CD4-positive, alpha-beta T cell treated with Interleukin-21 for 1 hour (primary cell): ENCODE measurements around the gene DNAJC7.
"Not testable (repeated sequence)": the region's sequence is repeated elsewhere in the genome, so short reads cannot be mapped to it uniquely, and the experiment has no call there.

Source experiments
- DNase-seq: peaks from one replicate; pipeline ENCODE4 v3.0.0-alpha.2; 2020

The DNAJC7 gene

GRCh38 chr17:42010898-42011516, 6.2 kb downstream of the DNAJC7 start:
- DNase-seq: peak; percentile 18

GRCh38 chr17:42010266-42010680, 7.0 kb downstream of the DNAJC7 start:
- DNase-seq: not testable (repeated sequence)

GRCh38 chr17:42009170-42009569, 8.1 kb downstream of the DNAJC7 start:
- no peak for DNase-seq

GRCh38 chr17:42005166-42005565, 12.1 kb downstream of the DNAJC7 start:
- no peak for DNase-seq

GRCh38 chr17:42002792-42003301, 14.4 kb downstream of the DNAJC7 start:
- no peak for DNase-seq

- DNase-seq: no peak
These were observed 15.0 kb downstream of the DNAJC7 start for GRCh38 chr17:42002175-42002791.

- DNase-seq: no peak
These were observed 15.5 kb downstream of the DNAJC7 start for GRCh38 chr17:42001729-42002128.

- no peak for DNase-seq
These were observed 16.7 kb downstream of the DNAJC7 start for GRCh38 chr17:42000413-42001133.

- DNase-seq: no peak
These were observed 18.7 kb downstream of the DNAJC7 start for GRCh38 chr17:41998497-41998896.

GRCh38 chr17:41996855-41997164, 20.4 kb downstream of the DNAJC7 start:
- no peak for DNase-seq

GRCh38 chr17:41992576-41992975, 24.7 kb downstream of the DNAJC7 start:
- DNase-seq: no peak

GRCh38 chr17:41989702-41990419, 27.4 kb downstream of the DNAJC7 start:
- DNase-seq: no peak

- no peak for DNase-seq
These were observed 28.8 kb downstream of the DNAJC7 start for GRCh38 chr17:41988418-41988817.

GRCh38 chr17:41987642-41988041, 29.6 kb downstream of the DNAJC7 start:
- DNase-seq: no peak

- no peak for DNase-seq
These were observed 30.6 kb downstream of the DNAJC7 start for GRCh38 chr17:41986634-41987033.

GRCh38 chr17:41985919-41986318, 31.3 kb downstream of the DNAJC7 start:
- DNase-seq: no peak

- no peak for DNase-seq
These were observed 32.8 kb downstream of the DNAJC7 start for GRCh38 chr17:41984454-41984853.

GRCh38 chr17:41982026-41982760, 35.0 kb downstream of the DNAJC7 start:
- DNase-seq: no peak

GRCh38 chr17:41977991-41978390, 39.2 kb downstream of the DNAJC7 start:
- DNase-seq: no peak

GRCh38 chr17:41976142-41976768, 41.0 kb downstream of the DNAJC7 start:
- no peak for DNase-seq

- no peak for DNase-seq
These were observed 41.8 kb downstream of the DNAJC7 start for GRCh38 chr17:41975099-41976083.
